Erythroblast (primary cell): ENCODE data around the gene CAMK2A.

Source experiments
- DNase-seq, 2 experiments: peaks; one replicate each; lab custom pipeline; 2025; lab: John Stamatoyannopoulos, UW
- GATA1 ChIP-seq: IDR thresholded peaks from 2 replicates; pipeline ENCODE4 v1.6.1; 2011; ENCODE audit warnings: low read depth, mild to moderate bottlenecking, control low read depth, low read length, moderate library complexity
- POLR2A ChIP-seq: IDR thresholded peaks from 2 replicates; pipeline ENCODE4 v1.6.1; 2011; ENCODE audit warnings: mild to moderate bottlenecking, low read length

The CAMK2A gene

DNA sequence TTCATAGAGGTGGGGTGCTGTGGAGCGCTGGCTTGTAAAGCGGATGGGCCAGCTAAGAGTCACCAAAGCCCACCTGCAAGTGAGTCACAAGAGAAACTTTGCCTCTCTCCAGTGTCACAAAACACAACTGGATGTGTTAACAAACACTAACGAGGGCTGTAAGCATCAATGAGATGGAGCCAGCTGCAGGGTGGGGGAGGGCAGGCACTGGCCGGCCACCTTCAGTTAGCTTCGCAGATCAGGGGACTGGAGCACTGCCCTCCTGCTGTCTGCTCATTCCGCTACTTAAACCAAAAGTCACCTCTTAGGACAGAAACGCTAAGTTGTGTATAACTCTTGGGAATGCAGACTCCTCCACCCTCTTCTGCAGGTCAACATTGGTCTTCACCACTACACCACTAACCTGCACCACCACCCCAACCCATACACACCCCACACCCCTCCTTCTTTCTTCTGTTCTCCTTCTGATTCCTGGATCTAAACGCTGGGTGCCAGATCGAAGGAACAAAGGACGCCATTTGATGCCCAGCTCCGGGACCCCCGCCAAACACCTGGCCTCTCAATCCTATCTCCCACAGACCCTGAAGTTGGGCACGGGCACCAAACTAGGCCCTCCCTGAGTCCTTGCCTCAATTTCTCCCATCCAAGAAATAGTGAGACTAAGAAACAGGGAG, 11.1 kb upstream of the CAMK2A start:
- no peak for TF ChIP-seq POLR2A
- TF ChIP-seq GATA1: no peak
- no peak for DNase-seq

DNA sequence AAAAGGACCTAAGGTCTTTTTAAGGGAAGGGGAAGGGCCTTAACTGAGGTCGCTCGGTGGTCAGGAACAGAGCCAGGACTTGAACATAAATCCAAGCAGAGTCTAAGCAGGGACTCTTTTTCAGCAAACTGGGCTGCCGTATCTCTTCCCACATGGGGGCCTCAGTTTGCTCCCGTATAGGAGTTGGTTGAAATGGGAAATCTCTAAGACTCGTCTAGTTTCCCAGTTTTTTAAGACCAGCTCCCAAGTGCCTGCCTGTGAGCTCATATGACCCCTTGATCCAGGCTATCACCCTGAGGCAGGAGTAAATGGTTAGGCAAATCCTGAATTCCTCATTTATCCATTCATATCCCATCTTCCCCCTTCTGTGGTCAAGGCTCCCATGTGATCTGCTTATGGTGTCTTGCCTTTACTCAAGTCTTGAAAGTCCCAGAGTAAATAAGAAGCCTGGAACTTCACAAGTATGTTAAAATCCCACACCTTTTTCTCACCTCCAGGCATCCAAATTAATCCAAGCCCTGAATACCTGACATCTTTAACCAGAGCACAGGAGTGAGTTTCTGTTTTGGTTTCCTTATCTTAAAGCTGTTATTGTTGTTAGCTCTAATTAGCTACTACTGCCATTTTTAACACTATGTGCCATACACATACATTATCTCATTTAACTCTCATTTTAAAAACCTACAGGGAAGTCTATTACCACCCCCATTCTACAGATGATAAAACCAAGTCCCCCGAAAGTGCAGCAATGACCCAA, 10.2 kb upstream of the CAMK2A start:
- DNase-seq: no peak
- TF ChIP-seq GATA1: no peak
- TF ChIP-seq POLR2A: no peak

- no peak for DNase-seq
- TF ChIP-seq GATA1: no peak
- TF ChIP-seq POLR2A: no peak
These were observed 9.3 kb upstream of the CAMK2A start for GRCh38 chr5:150298701-150299451.

- DNase-seq: no peak
- TF ChIP-seq POLR2A (no peak), GATA1 (no peak)
These were observed 8.5 kb upstream of the CAMK2A start for GRCh38 chr5:150297934-150298595.

- TF ChIP-seq GATA1 (no peak), POLR2A (no peak)
These were observed 7.8 kb upstream of the CAMK2A start for GRCh38 chr5:150297236-150297890.

DNA sequence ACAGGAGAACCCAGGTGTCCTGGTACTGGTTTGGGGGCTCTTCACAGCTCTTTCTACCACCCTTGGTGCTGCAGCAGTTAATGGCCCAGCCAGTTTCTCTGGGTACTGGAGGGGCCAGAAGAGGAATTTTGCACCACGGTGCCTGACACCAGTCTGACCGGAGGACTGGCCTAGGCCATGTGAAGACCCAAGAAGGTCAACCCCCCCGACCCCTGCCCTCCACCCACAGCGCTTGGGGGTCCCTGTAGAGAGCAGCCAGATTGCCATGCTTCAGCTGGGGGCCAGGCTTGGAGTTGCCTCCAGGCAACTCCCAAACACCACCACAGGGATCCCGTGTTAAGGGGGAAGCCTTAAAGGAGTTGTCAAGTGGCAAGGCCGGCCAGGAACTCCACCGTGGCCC, 6.9 kb upstream of the CAMK2A start:
- TF ChIP-seq POLR2A: no peak
- no peak for TF ChIP-seq GATA1
- DNase-seq: no peak

More at GRCh38 chr5:150297236-150297890, 7.8 kb upstream of the CAMK2A start:
- DNase-seq: no peak

DNA sequence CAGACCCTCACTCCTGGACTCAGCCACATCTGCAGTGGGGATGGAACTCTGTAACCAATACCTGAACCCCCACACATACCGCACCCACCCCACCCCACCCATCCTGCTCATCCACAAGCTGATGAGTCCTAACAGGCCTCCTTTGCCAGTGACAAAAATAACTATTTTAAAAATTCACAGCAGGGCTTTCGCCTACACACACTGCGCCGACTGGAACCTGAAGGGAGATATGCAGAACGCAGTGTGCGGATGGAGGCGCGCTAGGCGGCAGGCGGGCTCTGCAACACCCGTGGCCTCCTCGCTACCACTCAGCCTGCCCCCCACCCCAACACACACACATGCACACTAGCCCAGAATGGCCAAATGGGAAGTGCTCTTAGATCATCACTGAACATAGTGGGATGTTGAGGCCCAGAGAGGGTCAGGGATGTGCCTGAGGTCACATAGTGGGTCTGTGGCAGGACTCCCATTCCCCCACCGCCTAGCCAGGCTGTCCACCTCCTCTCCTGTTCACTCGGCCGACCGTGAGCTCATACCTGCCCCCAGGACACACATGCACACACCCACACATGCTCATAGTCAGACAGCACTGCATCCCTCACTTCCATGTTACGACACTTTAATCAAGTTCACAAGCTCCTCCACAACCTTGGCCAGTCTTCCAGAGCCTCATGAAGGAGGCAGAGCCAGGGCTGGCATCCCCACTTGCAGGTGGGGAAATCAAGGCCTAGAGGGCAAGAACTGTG, 6.3 kb upstream of the CAMK2A start:
- no peak for DNase-seq
- no peak for TF ChIP-seq POLR2A
- no peak for TF ChIP-seq GATA1

DNA sequence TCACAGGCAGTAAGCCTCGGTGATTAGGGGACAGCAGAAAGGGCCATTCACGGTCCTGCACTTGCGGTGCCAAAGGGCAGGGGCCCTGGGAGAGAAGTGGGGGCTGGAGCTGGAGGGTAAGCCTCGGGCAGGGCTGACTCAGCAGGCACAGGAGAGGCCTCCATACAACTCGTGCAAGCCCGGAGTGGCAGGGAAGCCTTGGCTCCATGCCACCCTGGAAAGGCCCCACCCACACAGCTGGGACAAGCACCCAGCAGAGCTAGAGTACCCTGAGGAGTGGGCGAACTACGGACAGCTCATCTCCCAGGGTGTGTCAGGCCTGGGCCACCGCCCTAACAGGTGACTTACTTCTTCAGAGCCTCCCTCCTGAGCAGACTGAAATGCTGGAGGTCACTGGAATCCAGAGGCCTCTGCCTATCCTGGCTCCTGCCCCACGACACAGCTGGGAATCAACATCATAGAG, 5.6 kb upstream of the CAMK2A start:
- no peak for DNase-seq
- TF ChIP-seq GATA1 (no peak), POLR2A (no peak)

GRCh38 chr5:150294551-150295071, 5.0 kb upstream of the CAMK2A start:
- no peak for TF ChIP-seq POLR2A
- TF ChIP-seq GATA1: no peak
- DNase-seq: no peak

- peak; percentile 16 to 51 for DNase-seq
- TF ChIP-seq POLR2A (no peak), GATA1 (no peak)
These were observed 3.7 kb upstream of the CAMK2A start for GRCh38 chr5:150293091-150293941.

DNA sequence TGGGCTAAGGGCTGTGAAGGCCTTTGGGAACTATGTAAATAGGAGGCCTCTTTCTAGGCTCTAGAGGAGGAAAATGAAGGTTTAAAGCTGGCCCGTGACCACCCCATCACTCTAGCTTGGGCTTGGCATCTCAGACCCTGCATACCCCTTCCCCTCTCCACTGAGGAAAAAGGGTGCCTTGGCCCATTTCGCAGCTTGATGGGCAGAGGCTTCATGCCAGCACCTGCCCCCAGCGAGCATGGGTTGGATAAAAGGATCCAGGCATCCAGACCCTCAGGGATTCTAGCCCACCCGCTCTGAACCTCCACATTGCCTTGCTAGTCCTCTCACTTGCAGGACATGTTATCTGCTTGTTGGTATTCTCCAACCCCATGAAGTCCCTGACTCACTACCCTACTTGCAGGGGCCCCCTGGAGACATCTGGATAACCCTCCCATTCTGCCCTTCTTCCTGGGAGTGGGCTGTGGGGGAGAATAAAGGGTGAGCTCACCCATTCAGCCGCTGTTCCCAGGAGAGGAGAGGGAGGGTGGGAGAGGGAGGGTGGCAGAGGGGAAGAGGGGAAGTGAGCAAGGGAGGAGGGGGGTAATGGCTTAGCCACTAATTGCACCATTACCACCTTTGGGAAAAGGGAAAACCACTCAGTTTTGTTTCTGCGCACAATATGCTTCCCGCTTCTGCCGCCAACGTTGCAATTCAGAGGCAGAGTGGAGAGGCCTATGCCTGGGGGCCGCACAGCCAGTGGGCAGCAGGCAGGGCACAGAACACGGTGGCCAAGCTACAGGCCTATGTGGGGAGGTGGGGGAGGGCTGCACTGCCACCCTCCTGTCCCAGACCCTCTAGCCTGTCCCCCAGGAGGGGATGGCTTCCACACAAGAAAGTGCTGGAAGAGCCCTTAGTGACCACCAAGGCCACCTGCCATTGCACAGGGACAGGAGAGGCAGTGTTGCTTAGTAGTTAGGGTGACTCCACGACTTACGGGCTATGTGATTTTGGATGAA, 2.1 kb upstream of the CAMK2A start:
- DNase-seq: no peak
- no peak for TF ChIP-seq GATA1
